Measurements from ENCODE around the gene MAGEA8. TPM values are rescaled to one million over a fixed set of nuclear protein-coding genes. Genes with fewer than 3 reads are reported as not detected.

MAGEA8 gene, protein sequence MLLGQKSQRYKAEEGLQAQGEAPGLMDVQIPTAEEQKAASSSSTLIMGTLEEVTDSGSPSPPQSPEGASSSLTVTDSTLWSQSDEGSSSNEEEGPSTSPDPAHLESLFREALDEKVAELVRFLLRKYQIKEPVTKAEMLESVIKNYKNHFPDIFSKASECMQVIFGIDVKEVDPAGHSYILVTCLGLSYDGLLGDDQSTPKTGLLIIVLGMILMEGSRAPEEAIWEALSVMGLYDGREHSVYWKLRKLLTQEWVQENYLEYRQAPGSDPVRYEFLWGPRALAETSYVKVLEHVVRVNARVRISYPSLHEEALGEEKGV
- not detected in 2 replicates for polyA plus RNA-seq

DNA sequence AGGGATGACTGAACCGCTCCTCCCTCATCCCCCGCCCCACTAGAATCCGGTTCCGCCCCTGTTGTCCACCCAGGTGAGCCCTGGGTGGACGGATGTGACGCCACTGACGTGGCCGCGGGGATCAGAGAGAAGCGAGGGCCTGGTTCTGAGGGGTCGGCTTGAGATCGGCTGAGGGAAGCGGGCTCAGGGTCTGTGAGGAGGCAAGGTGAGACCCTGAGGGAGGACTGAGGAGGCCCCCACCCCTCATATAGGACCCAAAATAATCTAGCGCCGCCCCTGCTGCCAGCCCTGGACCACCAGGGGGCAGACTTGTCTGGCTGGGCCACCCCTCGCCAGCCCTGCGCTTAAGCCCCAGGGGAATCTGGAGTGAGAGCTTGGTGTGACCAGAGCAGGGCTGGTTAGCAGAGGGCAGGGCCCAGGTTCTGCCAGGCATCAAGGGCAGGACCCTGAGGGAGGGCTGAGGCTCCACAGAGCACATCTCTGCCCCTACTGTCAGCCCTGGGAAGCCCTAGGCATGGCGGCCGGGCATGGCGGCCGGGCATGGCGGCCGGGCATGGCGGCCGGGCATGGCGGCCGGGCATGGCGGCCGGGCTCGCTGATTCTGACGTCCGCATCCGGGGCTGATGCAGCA lies at the start of gene MAGEA8:
Gene MAGEA8 (plus strand): TSS at position 103 of the 631 bp plus-strand sequence. CDS start 3,090 bp downstream, outside the sequence.

DNA sequence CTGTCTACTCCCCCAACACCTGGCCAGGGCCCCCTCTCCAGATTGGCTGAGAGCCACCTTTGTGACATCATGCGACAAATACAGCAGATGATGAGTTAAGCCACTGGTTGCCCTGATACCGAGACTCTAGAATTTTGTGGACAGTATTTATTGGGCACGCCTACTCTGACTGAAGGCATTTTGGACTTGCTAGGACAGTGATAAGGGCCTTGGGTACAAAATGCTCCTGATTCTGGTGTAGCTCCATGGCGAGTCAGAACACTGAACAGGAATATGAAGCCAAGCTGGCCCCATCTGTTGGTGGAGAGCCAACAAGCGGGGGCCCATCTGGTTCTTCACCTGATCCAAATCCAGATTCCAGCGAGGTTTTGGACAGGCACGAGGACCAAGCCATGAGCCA lies 48.4 kb downstream of the MAGEA8 start, which contains the start of gene HSFX4:
Gene HSFX4 (plus strand): TSS at position 174 of the 400 bp plus-strand sequence. CDS start 72 bp downstream, at position 246.

Other genes starting within 250 kb of the MAGEA8 start
- gene TMEM185A, start 249.4 kb upstream of the MAGEA8 start, polyA plus RNA-seq: 25.6 and 40.1 TPM in 2 replicates
- gene MAGEA11, start 169.1 kb upstream of the MAGEA8 start, polyA plus RNA-seq: not detected in 2 replicates
- not detected in 2 replicates for gene HSFX1, start 107.1 kb upstream of the MAGEA8 start, polyA plus RNA-seq
- gene MAGEA9, start 99.3 kb upstream of the MAGEA8 start, polyA plus RNA-seq: not detected in 2 replicates
- 2.0 TPM in 1 of 2 replicates, not detected in the other for gene HSFX4, start 48.4 kb downstream of the MAGEA8 start, polyA plus RNA-seq
- gene EOLA2, start 57.3 kb downstream of the MAGEA8 start, polyA plus RNA-seq: 7.1 and 7.5 TPM in 2 replicates